Lung (tissue), 12 donors: ENCODE measurements around the gene HBQ1. TPM values are rescaled to one million over a fixed set of nuclear protein-coding genes. Genes with fewer than 3 reads are reported as not detected.

Experiments used
- ATAC-seq: fragments of 200-7000 bp; cut with Tn5 transposase; one replicate; pipeline ENCODE4 v1.9.1; 2020; ENCODE audit warnings: moderate number of reproducible peaks; ENCODE audit not compliant: insufficient read depth, low FRiP score
- DNase-seq, 3 donors: peaks; one replicate each; pipeline ENCODE4 v3.0.0-alpha.2; 2013 to 2017
- H3K27ac ChIP-seq, 2 donors: one replicate each; pipeline ENCODE4 v1.5.1; 2013; ENCODE audit warnings: mild to moderate bottlenecking in 2 of 2, moderate library complexity in 2 of 2, control low read depth in 1 of 2, inconsistent platforms in 1 of 2, low read depth in 1 of 2, low read length in 1 of 2
- H3K27me3 ChIP-seq, 3 donors: one replicate each; pipeline ENCODE4 v1.5.1; 2013; ENCODE audit warnings: low read length in 2 of 3; ENCODE audit not compliant: control insufficient read depth in 3 of 3, insufficient read depth in 3 of 3
- H3K36me3 ChIP-seq, 4 donors: one replicate each; pipeline ENCODE4 v1.5.1; 2013; ENCODE audit warnings: low read length in 4 of 4, mild to moderate bottlenecking in 1 of 4, moderate library complexity in 1 of 4; ENCODE audit not compliant: control insufficient read depth in 4 of 4, insufficient read depth in 4 of 4
- H3K4me1 ChIP-seq, 5 donors: one replicate each; pipeline ENCODE4 v1.5.1; 2013; ENCODE audit warnings: low read length in 5 of 5, mild to moderate bottlenecking in 2 of 5, moderate library complexity in 1 of 5; ENCODE audit not compliant: control insufficient read depth in 5 of 5, insufficient read depth in 5 of 5
- H3K4me3 ChIP-seq: one replicate; pipeline ENCODE4 v1.5.1; 2013; ENCODE audit warnings: mild to moderate bottlenecking, control low read depth, moderate library complexity
- H3K9ac ChIP-seq, 2 donors: one replicate each; pipeline ENCODE4 v1.5.1; 2013; ENCODE audit warnings: low read length in 2 of 2, control low read depth in 1 of 2; ENCODE audit not compliant: insufficient read depth in 1 of 2
- H3K9me3 ChIP-seq, 4 donors: one replicate each; pipeline ENCODE4 v1.5.1; 2013; ENCODE audit warnings: low read length in 3 of 4, mild to moderate bottlenecking in 1 of 4, moderate library complexity in 1 of 4; ENCODE audit not compliant: control insufficient read depth in 4 of 4, insufficient read depth in 3 of 4
- WGBS, 2 donors: extraction: QIAGEN DNeasy Blood & Tissue Kit; methylation state at CpG; one replicate each; pipeline ENCODE4 v1.1.7; 2013; 5-methylcytosine and 5-hydroxymethylcytosine counted together
- polyA plus RNA-seq, 2 donors: library from polyadenylated mRNA; stranded (reverse); fragments of 200-250 nt; gene quantifications; one replicate each; pipeline ENCODE4 v1.2.1, GENCODE V29; 2013
- total RNA-seq, 2 donors: library from RNA; depleted of rRNA in 1 of 2; stranded (reverse); fragments of >200 nt in 1 of 2; gene quantifications; one replicate each; pipeline ENCODE4 v1.2.1, GENCODE V29; 2014 to 2021
- TF ChIP-seq, protein P1 (sequence below): IDR thresholded peaks from 2 replicates; pipeline ENCODE4 v1.5.1; 2012; ENCODE audit warnings: mild to moderate bottlenecking; ENCODE audit errors: control extremely low read depth, extremely low read depth
- donor health status: control.
- donor health status: control.
- donor health status: Bipolar disorder and iron deficiency.
- donor health status: healthy.
- donor health status: DM: yes; HTN: yes; CAD: no.

The HBQ1 gene
- total and polyA plus RNA-seq, 4 donors = 0.35 to 2.3 TPM; not detected in 2

DNA sequence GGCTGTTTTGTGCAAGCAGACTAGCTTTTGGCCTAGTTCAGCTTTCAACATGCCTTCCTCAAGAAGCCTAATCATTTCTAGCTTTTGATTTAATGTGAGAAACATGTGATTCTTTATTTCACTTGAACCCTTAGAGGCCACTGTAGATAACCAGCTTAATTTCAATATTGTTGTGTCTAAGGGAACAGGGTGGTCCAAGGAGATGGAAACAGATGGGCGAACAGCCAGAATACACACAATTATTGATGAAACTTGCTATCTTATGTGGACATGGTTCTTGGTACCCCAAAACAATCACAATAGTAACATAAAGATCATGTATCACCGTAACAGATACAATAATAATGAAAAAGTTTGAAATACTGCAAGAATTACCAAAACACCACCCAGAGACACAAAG is 46.5 kb upstream of the HBQ1 start:
- DNase-seq = no peak

GRCh38 chr16:138049-138417 is 42.2 kb upstream of the HBQ1 start:
- no peaks in the 10 kb centered on the region for H3K36me3 ChIP-seq
- peak overlapping the region in 1 of 2 donors; percentile 17 for H3K27ac ChIP-seq
- 2 to 4% methylated on average over 26 to 30 of the region's 30 CpGs for WGBS, 2 donors
- peak overlapping the region; percentile 76 for H3K4me3 ChIP-seq
- no peak for ATAC-seq
- no peaks in the 10 kb centered on the region for H3K4me1 ChIP-seq
- H3K9ac ChIP-seq = peak overlapping the region in 1 of 2 donors; percentile 11
- TF ChIP-seq, protein P1, sequence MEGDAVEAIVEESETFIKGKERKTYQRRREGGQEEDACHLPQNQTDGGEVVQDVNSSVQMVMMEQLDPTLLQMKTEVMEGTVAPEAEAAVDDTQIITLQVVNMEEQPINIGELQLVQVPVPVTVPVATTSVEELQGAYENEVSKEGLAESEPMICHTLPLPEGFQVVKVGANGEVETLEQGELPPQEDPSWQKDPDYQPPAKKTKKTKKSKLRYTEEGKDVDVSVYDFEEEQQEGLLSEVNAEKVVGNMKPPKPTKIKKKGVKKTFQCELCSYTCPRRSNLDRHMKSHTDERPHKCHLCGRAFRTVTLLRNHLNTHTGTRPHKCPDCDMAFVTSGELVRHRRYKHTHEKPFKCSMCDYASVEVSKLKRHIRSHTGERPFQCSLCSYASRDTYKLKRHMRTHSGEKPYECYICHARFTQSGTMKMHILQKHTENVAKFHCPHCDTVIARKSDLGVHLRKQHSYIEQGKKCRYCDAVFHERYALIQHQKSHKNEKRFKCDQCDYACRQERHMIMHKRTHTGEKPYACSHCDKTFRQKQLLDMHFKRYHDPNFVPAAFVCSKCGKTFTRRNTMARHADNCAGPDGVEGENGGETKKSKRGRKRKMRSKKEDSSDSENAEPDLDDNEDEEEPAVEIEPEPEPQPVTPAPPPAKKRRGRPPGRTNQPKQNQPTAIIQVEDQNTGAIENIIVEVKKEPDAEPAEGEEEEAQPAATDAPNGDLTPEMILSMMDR = no peak
- peak; percentile 26 to 36 (median 30) for DNase-seq
- no peaks in the 10 kb centered on the region for H3K27me3 ChIP-seq
- no peaks in the 10 kb centered on the region for H3K9me3 ChIP-seq

More for the DNA sequence above, 46.5 kb upstream of the HBQ1 start:
- TF ChIP-seq, protein P1 = no peak
- no peak for ATAC-seq
- no peaks in the 10 kb centered on the region for H3K27me3 ChIP-seq
- no peak overlapping the region for H3K9ac ChIP-seq
- WGBS, 2 donors = 96 to 98% methylated on average over 2 of the region's 2 CpGs
- H3K36me3 ChIP-seq = no peaks in the 10 kb centered on the region
- H3K4me1 ChIP-seq = no peaks in the 10 kb centered on the region
- no peak overlapping the region for H3K4me3 ChIP-seq
- no peak overlapping the region for H3K27ac ChIP-seq
- H3K9me3 ChIP-seq = no peaks in the 10 kb centered on the region

DNA sequence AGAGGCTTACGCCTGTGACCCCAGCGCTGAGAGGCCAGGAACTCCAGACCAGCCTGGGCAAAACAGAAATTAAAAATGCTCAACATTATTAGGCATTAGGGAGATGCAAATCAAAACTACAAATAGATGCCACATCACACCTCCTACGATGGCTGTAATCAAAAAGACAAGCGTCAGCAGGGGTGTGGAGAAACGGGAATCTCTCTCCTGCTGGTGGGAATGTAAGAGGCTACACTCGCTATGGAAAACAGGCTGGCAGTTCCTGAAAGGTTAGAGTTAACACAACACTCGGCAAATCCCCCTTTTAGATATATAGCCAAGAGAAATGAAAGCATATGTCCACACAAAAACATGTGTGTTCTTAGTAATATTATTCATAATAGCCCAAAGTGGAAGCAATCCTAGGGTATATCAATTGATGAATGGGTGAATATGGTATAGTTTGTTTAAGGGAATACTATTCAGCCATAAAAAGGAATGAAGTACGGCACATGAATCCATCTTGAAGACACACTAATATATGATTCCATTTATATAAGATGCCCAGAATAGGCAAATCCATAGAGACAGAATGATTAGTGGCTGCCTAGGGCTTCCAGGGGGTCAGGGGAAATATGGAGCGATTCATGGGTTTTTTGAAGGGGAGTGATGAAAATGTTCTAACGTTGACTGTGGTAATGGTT is 39.9 kb upstream of the HBQ1 start:
- peaks cover 0 to 3% (median 0%) of the 10 kb centered on the region in 5 donors for H3K4me1 ChIP-seq
- ATAC-seq (no peak), DNase-seq (no peak)
- no peak overlapping the region for H3K9ac ChIP-seq
- TF ChIP-seq, protein P1 = no peak
- 73 to 80% methylated on average over 10 of the region's 10 CpGs for WGBS, 2 donors
- H3K36me3 ChIP-seq = no peaks in the 10 kb centered on the region
- no peak overlapping the region for H3K27ac ChIP-seq
- H3K4me3 ChIP-seq = no peak overlapping the region
- H3K9me3 ChIP-seq = no peaks in the 10 kb centered on the region
- no peaks in the 10 kb centered on the region for H3K27me3 ChIP-seq
